Spleen (tissue), 11 donors: ENCODE measurements around the gene LGALS8. TPM values are rescaled to one million over a fixed set of nuclear protein-coding genes. Genes with fewer than 3 reads are reported as not detected.

Experiments used
- DNase-seq: peaks from one replicate; pipeline ENCODE4 v3.0.0-alpha.2; 2020
- H3K27ac ChIP-seq, 8 donors: fragments of 200-600 bp; sonication (generic) in 7 of 8; 1 replicate in 4 of 8; 2 replicates in 4 of 8; pipeline versions ENCODE4 v1.5.0 to v1.8.0; 2016 to 2021; ENCODE audit warnings: inconsistent platforms in 4 of 8, mild to moderate bottlenecking in 4 of 8, moderate library complexity in 1 of 8
- H3K27me3 ChIP-seq, 7 donors: fragments of 200-600 bp; sonication (generic) in 6 of 7; replicated peaks in 1 of 7; 1 replicate in 4 of 7; 2 replicates in 3 of 7; pipeline versions ENCODE4 v1.5.0 to v1.8.0; 2016 to 2021; ENCODE audit warnings: inconsistent platforms in 3 of 7, mild to moderate bottlenecking in 1 of 7
- H3K36me3 ChIP-seq, 6 donors: fragments of 200-600 bp; sonication (generic) in 5 of 6; 1 replicate in 4 of 6; 2 replicates in 2 of 6; pipeline versions ENCODE4 v1.5.0 to v1.8.0; 2016 to 2021; ENCODE audit warnings: inconsistent platforms in 2 of 6
- H3K4me1 ChIP-seq, 6 donors: fragments of 200-600 bp; sonication (generic) in 5 of 6; 1 replicate in 3 of 6; 2 replicates in 3 of 6; pipeline versions ENCODE4 v1.5.0 to v1.8.0; 2016 to 2021; ENCODE audit warnings: inconsistent platforms in 3 of 6
- H3K4me3 ChIP-seq, 8 donors: fragments of 200-600 bp; sonication (generic) in 7 of 8; 1 replicate in 4 of 8; 2 replicates in 4 of 8; pipeline versions ENCODE4 v1.5.0 to v1.8.0; 2016 to 2021; ENCODE audit warnings: inconsistent platforms in 4 of 8, mild to moderate bottlenecking in 4 of 8, moderate library complexity in 2 of 8
- H3K9me3 ChIP-seq, 8 donors: fragments of 200-600 bp; sonication (generic) in 7 of 8; 1 replicate in 4 of 8; 2 replicates in 4 of 8; pipeline versions ENCODE4 v1.5.0 to v1.8.0; 2016 to 2021; ENCODE audit warnings: inconsistent platforms in 4 of 8
- POLR2A ChIP-seq, 3 donors: fragments of 450-650 bp; IDR thresholded peaks; one replicate each; pipeline ENCODE4 v1.5.1; 2017; ENCODE audit warnings: antibody characterized with exemption in 3 of 3, mild to moderate bottlenecking in 1 of 3
- POLR2AphosphoS5 ChIP-seq, 3 donors: sonication (generic); formaldehyde crosslinking; IDR thresholded peaks; one replicate each; pipeline ENCODE4 v1.5.1; 2017; ENCODE audit warnings: antibody characterized with exemption in 3 of 3
- WGBS, 5 donors: extraction: QIAGEN DNeasy Blood & Tissue Kit in 3 of 5; methylation state at CpG; one replicate each; pipeline versions ENCODE4 v1.1.5 to v1.1.7; 2013 to 2018; 5-methylcytosine and 5-hydroxymethylcytosine counted together
- intact Hi-C: fragments of 100-400 bp; cut with DNase I; formaldehyde crosslinking; loops from one replicate; pipeline ENCODE4 v1.15.0; 2023; ENCODE audit warnings: low total_unique reads
- polyA plus RNA-seq, 3 donors: library from polyadenylated mRNA; stranded (reverse); fragments of 200-250 nt; gene quantifications; one replicate each; pipeline ENCODE4 v1.2.1, GENCODE V29; 2013
- total RNA-seq, 7 donors: library from RNA; depleted of rRNA in 3 of 7; stranded (reverse); fragments of >200 nt in 3 of 7; fragmentation: NEBNext Ultra II Directional in 4 of 7; extraction: Animal tissue kit (Norgen Biotek cat#: 25700) in 4 of 7; gene quantifications; one replicate each; pipeline versions ENCODE4 v1.1.0 to v1.2.1, GENCODE V29; 2016 to 2021
- TF ChIP-seq, protein P1 (sequence below), 11 experiments: fragments of 200-600 bp in 7 of 11; fragments of 450-650 bp in 4 of 11; sonication (generic) in 4 of 11; IDR thresholded peaks in 8 of 11; conservative IDR thresholded peaks in 3 of 11; 1 replicate in 7 of 11; 2 replicates in 4 of 11; pipeline versions ENCODE4 v1.4.0 to v1.8.0; 2016 to 2021; ENCODE audit warnings: antibody characterized with exemption in 11 of 11, inconsistent platforms in 4 of 11, mild to moderate bottlenecking in 1 of 11
- donor health status: healthy with polysubstance abuse.
- donor health status: DM: no; HTN: no; CAD: no; lungs with moderate emphysema.
- donor health status: DM: no; HTN: no; CAD: no.
- donor health status: Bipolar disorder and iron deficiency.
- donor health status: healthy.
- donor health status: DM: no; HTN: no; CAD: no.
- donor health status: DM: yes; HTN: yes; CAD: no.

The LGALS8 gene
- total and polyA plus RNA-seq, 10 donors = 18.4 to 276 (median 143) TPM

GRCh38 chr1:236524895-236525184 lies 1.1 kb downstream of the LGALS8 start:
- WGBS, 5 donors = 1 to 6% (median 4%) methylated on average over 3 of the region's 3 CpGs
- no peaks in the 10 kb centered on the region for H3K9me3 ChIP-seq
- peaks cover 0 to 44% (median 21%) of the 10 kb centered on the region in 6 donors for H3K36me3 ChIP-seq
- peaks cover 0 to 41% (median 17%) of the 10 kb centered on the region in 6 donors for H3K4me1 ChIP-seq
- intact Hi-C loops = loop anchor here (5.0 kb wide), 1 partner anchor 243 kb away; the partner anchor contains the start of gene ERO1B
- H3K27me3 ChIP-seq = no peaks in the 10 kb centered on the region
- peak overlapping the region; percentile 88 to 98 (median 94) for H3K4me3 ChIP-seq
- DNase-seq = no peak
- H3K27ac ChIP-seq = peak overlapping the region; percentile 86 to 99 (median 97)
- TF ChIP-seq, protein P1, sequence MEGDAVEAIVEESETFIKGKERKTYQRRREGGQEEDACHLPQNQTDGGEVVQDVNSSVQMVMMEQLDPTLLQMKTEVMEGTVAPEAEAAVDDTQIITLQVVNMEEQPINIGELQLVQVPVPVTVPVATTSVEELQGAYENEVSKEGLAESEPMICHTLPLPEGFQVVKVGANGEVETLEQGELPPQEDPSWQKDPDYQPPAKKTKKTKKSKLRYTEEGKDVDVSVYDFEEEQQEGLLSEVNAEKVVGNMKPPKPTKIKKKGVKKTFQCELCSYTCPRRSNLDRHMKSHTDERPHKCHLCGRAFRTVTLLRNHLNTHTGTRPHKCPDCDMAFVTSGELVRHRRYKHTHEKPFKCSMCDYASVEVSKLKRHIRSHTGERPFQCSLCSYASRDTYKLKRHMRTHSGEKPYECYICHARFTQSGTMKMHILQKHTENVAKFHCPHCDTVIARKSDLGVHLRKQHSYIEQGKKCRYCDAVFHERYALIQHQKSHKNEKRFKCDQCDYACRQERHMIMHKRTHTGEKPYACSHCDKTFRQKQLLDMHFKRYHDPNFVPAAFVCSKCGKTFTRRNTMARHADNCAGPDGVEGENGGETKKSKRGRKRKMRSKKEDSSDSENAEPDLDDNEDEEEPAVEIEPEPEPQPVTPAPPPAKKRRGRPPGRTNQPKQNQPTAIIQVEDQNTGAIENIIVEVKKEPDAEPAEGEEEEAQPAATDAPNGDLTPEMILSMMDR (IDR thresholded peaks at IDR 0.05 in 8 of 11, conservative IDR thresholded peaks at IDR 0.05 in 3 of 11) = no peak
- TF ChIP-seq POLR2A (IDR thresholded peaks at IDR 0.05) = no peak
- no peak for TF ChIP-seq POLR2AphosphoS5 (IDR thresholded peaks at IDR 0.05)

DNA sequence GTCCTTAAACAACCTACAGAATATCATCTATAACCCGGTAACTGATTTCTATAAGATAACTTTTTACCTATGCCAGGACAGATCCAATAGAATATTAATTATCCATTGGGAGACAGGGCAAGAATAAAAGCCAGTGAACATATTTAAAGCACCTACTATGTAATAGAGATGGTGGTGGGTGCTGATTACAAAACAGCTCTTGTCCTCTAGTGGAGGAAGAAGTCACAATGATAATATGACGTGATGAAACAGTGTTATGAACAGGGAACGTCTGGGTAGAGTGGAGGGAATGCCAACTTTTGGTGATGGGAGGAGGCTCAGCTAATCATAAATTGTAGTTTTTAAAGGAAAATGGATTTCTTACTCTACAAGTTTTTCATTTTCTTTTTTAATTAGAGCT lies 2.3 kb downstream of the LGALS8 start:
- H3K4me3 ChIP-seq = no peak overlapping the region
- 63 to 86% (median 84%) methylated on average over 3 of the region's 3 CpGs for WGBS, 5 donors
- H3K36me3 ChIP-seq = peaks cover 0 to 53% (median 21%) of the 10 kb centered on the region in 6 donors
- H3K27ac ChIP-seq = peak overlapping the region in 1 of 8 donors; percentile 14
- TF ChIP-seq, protein P1 (IDR thresholded peaks at IDR 0.05 in 8 of 11, conservative IDR thresholded peaks at IDR 0.05 in 3 of 11) = no peak
- no peak for TF ChIP-seq POLR2AphosphoS5 (IDR thresholded peaks at IDR 0.05)
- TF ChIP-seq POLR2A (IDR thresholded peaks at IDR 0.05) = no peak
- H3K4me1 ChIP-seq = peaks cover 0 to 54% (median 26%) of the 10 kb centered on the region in 6 donors
- no peaks in the 10 kb centered on the region for H3K9me3 ChIP-seq
- no peaks in the 10 kb centered on the region for H3K27me3 ChIP-seq
- intact Hi-C loops = no loop called here
- DNase-seq = no peak

DNA sequence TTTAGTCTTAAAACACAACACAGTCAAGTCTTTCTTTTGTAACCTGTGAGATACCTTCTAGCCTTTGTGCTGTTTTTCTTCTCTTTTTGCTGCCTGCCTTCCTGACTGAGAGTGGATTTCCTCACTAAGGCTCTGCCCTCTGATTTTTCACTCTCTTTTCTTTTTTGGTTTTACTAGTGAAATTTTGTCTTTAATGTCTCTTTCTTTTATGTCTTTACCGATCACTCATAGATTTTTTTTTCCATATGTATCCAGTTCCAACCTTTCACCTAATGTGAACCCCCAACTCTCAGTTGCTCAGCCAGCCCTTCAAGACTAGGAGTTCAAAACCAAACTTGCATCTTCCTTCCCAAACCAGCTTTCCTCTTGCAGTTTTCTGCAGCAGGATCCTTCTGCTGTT lies 6.5 kb downstream of the LGALS8 start:
- Histone ChIP-seq H3K9me3 (no peaks in the 10 kb centered on the region), H3K4me3 (no peak overlapping the region), H3K27ac (peak overlapping the region in 3 of 8 donors; percentile 9 to 68 (median 61)), H3K36me3 (peaks cover 0 to 88% (median 31%) of the 10 kb centered on the region in 6 donors), H3K27me3 (no peaks in the 10 kb centered on the region), H3K4me1 (peaks cover 2 to 75% (median 30%) of the 10 kb centered on the region in 6 donors)
- no peak for DNase-seq
- 78 to 89% (median 84%) methylated on average over 1 of the region's 1 CpG for WGBS, 5 donors
- intact Hi-C loops = no loop called here
- TF ChIP-seq, protein P1 (IDR thresholded peaks at IDR 0.05 in 8 of 11, conservative IDR thresholded peaks at IDR 0.05 in 3 of 11) = no peak
- TF ChIP-seq POLR2AphosphoS5 (IDR thresholded peaks at IDR 0.05) (no peak), POLR2A (IDR thresholded peaks at IDR 0.05) (no peak)

GRCh38 chr1:236530959-236531358 lies 7.2 kb downstream of the LGALS8 start:
- peak overlapping the region in 4 of 8 donors; percentile 26 to 68 (median 63) for H3K27ac ChIP-seq
- intact Hi-C loops = no loop called here
- peaks cover 0 to 89% (median 35%) of the 10 kb centered on the region in 6 donors for H3K36me3 ChIP-seq
- DNase-seq = no peak
- H3K4me1 ChIP-seq = peaks cover 0 to 73% (median 27%) of the 10 kb centered on the region in 6 donors
- H3K9me3 ChIP-seq = no peaks in the 10 kb centered on the region
- H3K4me3 ChIP-seq = no peak overlapping the region
- TF ChIP-seq POLR2A (IDR thresholded peaks at IDR 0.05) (no peak), POLR2AphosphoS5 (IDR thresholded peaks at IDR 0.05) (no peak)
- TF ChIP-seq, protein P1 (IDR thresholded peaks at IDR 0.05 in 8 of 11, conservative IDR thresholded peaks at IDR 0.05 in 3 of 11) = no peak
- 35 to 49% (median 40%) methylated on average over 5 of the region's 5 CpGs for WGBS, 5 donors
- no peaks in the 10 kb centered on the region for H3K27me3 ChIP-seq
